K562 (cell line): ENCODE data around the gene TUT4. TPM values are rescaled to one million over a fixed set of nuclear protein-coding genes. Genes with fewer than 3 reads are reported as not detected.

ENCODE experiments used
- ATAC-seq: fragments of 200-7000 bp; cut with Tn5 transposase; 3 replicates; pipeline ENCODE4 v1.9.1; 2020; ENCODE audit warnings: moderate library complexity
- BruUV-seq: library from RNA; stranded (reverse); fragments of 400-500 nt; replicated peaks from 2 replicates; lab custom pipeline; 2021; lab: Mats Ljungman, UMichigan
- CTCF ChIA-PET: fragments of 300-600 bp; formaldehyde crosslinking; extraction: SDS; loops from one replicate; lab custom pipeline; 2021; ENCODE audit warnings: low intra/inter-chr PET ratio; lab: Yijun Ruan, JAX
- POLR2A ChIA-PET: fragments of 300-600, 350-650 bp; sonication (Branson Sonifier 250); formaldehyde crosslinking; extraction: SDS; loops from one replicate; lab custom pipeline; 2021; ENCODE audit warnings: antibody characterized with exemption, inconsistent platforms; lab: Yijun Ruan, JAX
- DNase-seq, 4 experiments: peaks; one replicate each; pipeline versions ENCODE4 v3.0.0 to v3.0.0-alpha.2; 2011 to 2018; ENCODE audit warnings: low spot score in 3 of 4, mixed read lengths in 3 of 4; ENCODE audit errors: extremely low read depth in 1 of 4
- FAIRE-seq: peaks from 2 replicates; lab custom pipeline; 2011; peaks lifted over from hg19 to GRCh38; lab: Jason Lieb, UNC
- H2AFZ ChIP-seq: 2 replicates; pipeline ENCODE4 v1.6.0; 2011; ENCODE audit warnings: low read depth, low read length, control low read depth, inconsistent platforms
- H3K27ac ChIP-seq: fragments of 200-600 bp; 3 replicates; pipeline ENCODE4 v1.8.0; 2011; ENCODE audit warnings: low read depth, mild to moderate bottlenecking, control low read depth, inconsistent platforms, low read length, moderate library complexity, mixed read lengths; ENCODE audit errors: extremely low read depth
- H3K27me3 ChIP-seq, 2 experiments: fragments of 300-600 bp in 1 of 2; 2 replicates in 1 of 2; 3 replicates in 1 of 2; pipeline versions ENCODE4 v1.6.0 to v1.8.0; 2011; ENCODE audit warnings: inconsistent platforms in 2 of 2, low read length in 2 of 2, mild to moderate bottlenecking in 1 of 2, mixed read lengths in 1 of 2, moderate library complexity in 1 of 2; ENCODE audit not compliant: control insufficient read depth in 2 of 2, insufficient read depth in 2 of 2
- H3K36me3 ChIP-seq: fragments of 300-600 bp; 3 replicates; pipeline ENCODE4 v1.8.0; 2011; ENCODE audit warnings: mild to moderate bottlenecking, low read length, inconsistent platforms; ENCODE audit not compliant: control insufficient read depth, insufficient read depth
- H3K4me1 ChIP-seq, 2 experiments: fragments of 200-600 bp in 1 of 2; replicated peaks in 1 of 2; 2 replicates in 1 of 2; 3 replicates in 1 of 2; pipeline versions ENCODE4 v1.5.1 to v1.8.0; 2011; ENCODE audit warnings: inconsistent platforms in 2 of 2, low read length in 2 of 2, mild to moderate bottlenecking in 1 of 2, mixed read lengths in 1 of 2, moderate library complexity in 1 of 2; ENCODE audit not compliant: control insufficient read depth in 2 of 2, insufficient read depth in 2 of 2
- H3K4me2 ChIP-seq: 2 replicates; pipeline ENCODE4 v1.6.1; 2011; ENCODE audit warnings: low read length, control low read depth, inconsistent platforms, mixed read lengths; ENCODE audit not compliant: insufficient read depth
- H3K4me3 ChIP-seq: fragments of 200-600 bp; sonication (generic), shearing (Covaris generic); 2 replicates; pipeline ENCODE4 v1.5.1; 2016; ENCODE audit warnings: control low read depth, inconsistent platforms
- H3K79me2 ChIP-seq: fragments of 200-600 bp; 3 replicates; pipeline ENCODE4 v1.8.0; 2011; ENCODE audit warnings: low read length, inconsistent platforms; ENCODE audit not compliant: control insufficient read depth, insufficient read depth
- H3K9ac ChIP-seq, 2 experiments: 2 replicates each; pipeline versions ENCODE4 v1.6.0 to v1.6.1; 2011; ENCODE audit warnings: low read depth in 2 of 2, low read length in 2 of 2, control low read depth in 1 of 2, inconsistent platforms in 1 of 2, mild to moderate bottlenecking in 1 of 2, mixed read lengths in 1 of 2; ENCODE audit not compliant: insufficient read depth in 1 of 2
- H3K9me1 ChIP-seq: one replicate; pipeline ENCODE4 v1.6.0; 2011; ENCODE audit warnings: inconsistent platforms, mild to moderate bottlenecking, low read length, moderate library complexity; ENCODE audit not compliant: control insufficient read depth, insufficient read depth
- H3K9me3 ChIP-seq: replicated peaks from 2 replicates; pipeline ENCODE4 v1.5.1; 2011; ENCODE audit warnings: low read depth, low read length, inconsistent platforms; ENCODE audit not compliant: control insufficient read depth, insufficient read depth
- H4K20me1 ChIP-seq: replicated peaks from 2 replicates; pipeline ENCODE4 v1.6.1; 2011; ENCODE audit warnings: low read length, inconsistent platforms, mixed read lengths; ENCODE audit not compliant: control insufficient read depth, insufficient read depth
- CBX1 ChIP-seq: sonication (generic); IDR thresholded peaks from 2 replicates; pipeline ENCODE4 v1.6.1; 2016; ENCODE audit warnings: antibody characterized with exemption, low read depth, mild to moderate bottlenecking
- CBX8 ChIP-seq: fragments of 200-600 bp; sonication (generic); IDR thresholded peaks from 2 replicates; pipeline ENCODE4 v1.6.1; 2012; ENCODE audit warnings: borderline replicate concordance, mixed run types, low read depth, mild to moderate bottlenecking, moderate library complexity, mixed read lengths, low read length, control low read depth, inconsistent platforms; ENCODE audit not compliant: poor library complexity, severe bottlenecking; ENCODE audit errors: extremely low read depth
- CREB1 ChIP-seq, 2 experiments: sonication (generic) in 1 of 2; formaldehyde crosslinking in 1 of 2; IDR thresholded peaks; 2 replicates each; pipeline versions ENCODE4 v1.6.1 to v1.8.0; 2012 to 2022; ENCODE audit warnings: inconsistent platforms in 1 of 2, mild to moderate bottlenecking in 1 of 2, missing genetic modification reagents in 1 of 2, moderate library complexity in 1 of 2
- ETV1 ChIP-seq: fragments of 450-650 bp; conservative IDR thresholded peaks from 2 replicates; pipeline ENCODE4 v1.6.1; 2016; ENCODE audit warnings: missing genetic modification characterization, control low read depth, low read depth, missing compliant biosample characterization
- HDAC1 ChIP-seq, 2 experiments: fragments of 450-650 bp; IDR thresholded peaks; 2 replicates each; pipeline ENCODE4 v1.6.1; 2016 to 2017; ENCODE audit warnings: inconsistent platforms in 1 of 2, mild to moderate bottlenecking in 1 of 2, moderate library complexity in 1 of 2
- KHSRP ChIP-seq: fragments of 450-650 bp; IDR thresholded peaks from 2 replicates; pipeline ENCODE4 v1.6.1; 2017
- MAFG ChIP-seq: fragments of 450-650 bp; conservative IDR thresholded peaks from 2 replicates; pipeline ENCODE4 v1.6.1; 2016; ENCODE audit warnings: missing genetic modification characterization, missing compliant biosample characterization
- MCM5 ChIP-seq: fragments of 450-650 bp; IDR thresholded peaks from 2 replicates; pipeline ENCODE4 v1.6.1; 2016; ENCODE audit warnings: low read depth
- RBM39 ChIP-seq: fragments of 200-400 bp; formaldehyde crosslinking; optimal IDR thresholded peaks from 2 replicates; pipeline ENCODE3; 2018; ENCODE audit warnings: low read depth, low read length
- SIX5 ChIP-seq, 2 experiments: IDR thresholded peaks; 2 replicates each; pipeline ENCODE4 v1.6.1; 2011; ENCODE audit warnings: low read length in 2 of 2, borderline replicate concordance in 1 of 2, low read depth in 1 of 2, mild to moderate bottlenecking in 1 of 2, moderate library complexity in 1 of 2; ENCODE audit not compliant: insufficient read depth in 1 of 2
- SUPT5H ChIP-seq: fragments of 450-650 bp; IDR thresholded peaks from 2 replicates; pipeline ENCODE4 v1.6.1; 2016
- TAF9B ChIP-seq: fragments of 450-650 bp; IDR thresholded peaks from 2 replicates; pipeline ENCODE4 v1.6.1; 2018; ENCODE audit warnings: mild to moderate bottlenecking; ENCODE audit not compliant: partially characterized antibody
- ZEB2 ChIP-seq: fragments of 450-650 bp; IDR thresholded peaks from 2 replicates; pipeline ENCODE4 v1.6.1; 2016
- ZNF584 ChIP-seq: fragments of 200-800 bp; sonication (Bioruptor generic); IDR thresholded peaks from 2 replicates; pipeline ENCODE4 v1.6.1; 2016; ENCODE audit warnings: low read depth, mild to moderate bottlenecking, missing genetic modification characterization, missing compliant biosample characterization
- ZSCAN29 ChIP-seq: fragments of 450-650 bp; IDR thresholded peaks from 2 replicates; pipeline ENCODE4 v1.6.1; 2017
- WGBS: fragments of 100-300 bp; shearing (Covaris generic); methylation state at CpG from one replicate; pipeline ENCODE4 v1.1.6; 2016; ENCODE audit warnings: low coverage, mixed read lengths; ENCODE audit not compliant: insufficient coverage; ENCODE audit errors: missing lambda C conversion rate; 5-methylcytosine and 5-hydroxymethylcytosine counted together
- in situ Hi-C: fragments of 300-500 bp; cut with MboI; formaldehyde crosslinking; loops from 4 replicates; pipeline ENCODE4 v1.15.0; 2018; ENCODE audit warnings: inconsistent platforms, mixed read lengths
- intact Hi-C: fragments of 100-400 bp; cut with micrococcal nuclease; formaldehyde crosslinking; loops from 2 replicates; pipeline ENCODE4 v1.14.2; 2022
- polyA plus RNA-seq, 8 experiments: library from polyadenylated mRNA; depleted of rRNA in 4 of 8; stranded (reverse) in 5 of 8; unstranded in 3 of 8; fragments of >200 nt; fragmentation: Nextera tagmentation in 2 of 8; fragmentation: Illumina TruSeq in 1 of 8; extraction: Ambion mirVana in 2 of 8; extraction: Trizol in 1 of 8; gene quantifications; 2 replicates each; pipeline versions ENCODE4 v1.2.1 to v1.2.3, GENCODE V29; 2011 to 2014; ENCODE audit warnings: inconsistent platforms in 1 of 8, missing spikeins in 1 of 8
- total RNA-seq, 7 experiments: library from RNA; depleted of rRNA in 6 of 7; stranded (reverse); fragments of >200 nt in 6 of 7; fragmentation: Illumina TruSeq in 2 of 7; extraction: Trizol in 2 of 7; gene quantifications; 2 replicates each; pipeline versions ENCODE4 v1.2.1 to v1.2.3, GENCODE V29; 2011 to 2021; ENCODE audit warnings: low replicate concordance in 1 of 7
- TF ChIP-seq, protein P1 (sequence below): fragments of 450-650 bp; IDR thresholded peaks from 2 replicates; pipeline ENCODE4 v1.6.1; 2016; ENCODE audit warnings: missing biosample characterization, missing genetic modification characterization
- TF ChIP-seq, protein P2 (sequence below): sonication (generic); formaldehyde crosslinking; IDR thresholded peaks from 2 replicates; pipeline ENCODE4 v1.8.0; 2023; ENCODE audit warnings: mild to moderate bottlenecking, missing genetic modification reagents
- TF ChIP-seq, protein P3 (sequence below): sonication (generic); formaldehyde crosslinking; IDR thresholded peaks from 2 replicates; pipeline ENCODE4 v1.8.0; 2022; ENCODE audit warnings: mild to moderate bottlenecking, missing genetic modification reagents

The TUT4 gene
- total and polyA plus RNA-seq, 9 of the 15 experiments (the other 6 are each of a cell fraction or from before 2014, with no cell fraction given), result 15.8 to 53.5 (median 36.7) TPM

DNA sequence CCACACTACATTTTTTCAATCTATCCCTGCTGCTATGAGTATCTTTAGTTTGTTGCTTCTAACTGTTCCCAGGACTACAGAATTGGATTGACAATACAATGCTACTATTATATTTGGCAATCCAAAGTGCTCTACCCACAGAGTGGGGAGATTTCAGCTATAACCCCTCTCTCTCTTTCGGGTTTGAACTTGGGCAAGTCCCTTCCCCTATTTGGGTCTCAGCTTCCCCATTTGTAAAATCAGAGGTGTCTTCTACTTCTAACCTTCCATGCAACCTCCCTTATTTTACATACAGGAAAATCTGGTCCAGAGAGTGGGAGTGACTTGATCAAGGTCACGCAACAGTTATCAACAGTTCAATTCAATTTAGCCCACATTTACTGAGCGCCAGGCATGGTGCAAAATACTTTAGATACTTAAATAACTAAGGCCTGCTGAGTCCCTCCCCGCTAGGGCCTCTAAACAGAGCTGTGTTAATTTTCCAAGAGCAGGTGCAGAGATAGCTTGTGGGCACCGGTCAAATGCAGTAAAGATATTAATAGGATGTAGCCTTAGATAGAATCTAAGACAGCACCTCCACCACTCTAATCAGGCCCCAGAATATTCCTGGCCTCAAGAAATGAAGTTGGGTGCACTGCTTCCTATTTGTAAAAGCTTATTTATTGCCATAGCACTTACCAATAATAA is 39.9 kb upstream of the TUT4 start:
- in situ Hi-C loops (no loop called here), intact Hi-C loops (no loop called here)
- ATAC-seq (no peak), DNase-seq (no peak), FAIRE-seq (no peak)
- no peak overlapping the region for H3K4me3 ChIP-seq
- H3K36me3 ChIP-seq, result no peaks in the 10 kb centered on the region
- ChIA-PET CTCF (no interaction called here), POLR2A (interaction anchor here (0.6 to 1.7 kb wide), 9 partner anchors 10 to 424 kb away, joined by 3 to 8 read pairs (median 4); partner anchors contain the start of gene TUT4)
- BruUV-seq, result no TSS peak
- 23% methylated on average over 5 of the region's 5 CpGs for WGBS
- no peaks in the 10 kb centered on the region for H3K27me3 ChIP-seq
- no peaks in the 10 kb centered on the region for H3K9me1 ChIP-seq
- no peaks in the 10 kb centered on the region; a peak in 1 of 5 replicates for H3K4me1 ChIP-seq
- H3K27ac ChIP-seq, result no peak overlapping the region
- H3K79me2 ChIP-seq, result no peaks in the 10 kb centered on the region
- no peak overlapping the region for H3K9ac ChIP-seq
- no peaks in the 10 kb centered on the region for H3K9me3 ChIP-seq
- no peak overlapping the region for H2AFZ ChIP-seq
- no peak overlapping the region for H3K4me2 ChIP-seq
- no peaks in the 10 kb centered on the region for H4K20me1 ChIP-seq
- TF ChIP-seq KHSRP, result no peak
- TF ChIP-seq, protein P1, sequence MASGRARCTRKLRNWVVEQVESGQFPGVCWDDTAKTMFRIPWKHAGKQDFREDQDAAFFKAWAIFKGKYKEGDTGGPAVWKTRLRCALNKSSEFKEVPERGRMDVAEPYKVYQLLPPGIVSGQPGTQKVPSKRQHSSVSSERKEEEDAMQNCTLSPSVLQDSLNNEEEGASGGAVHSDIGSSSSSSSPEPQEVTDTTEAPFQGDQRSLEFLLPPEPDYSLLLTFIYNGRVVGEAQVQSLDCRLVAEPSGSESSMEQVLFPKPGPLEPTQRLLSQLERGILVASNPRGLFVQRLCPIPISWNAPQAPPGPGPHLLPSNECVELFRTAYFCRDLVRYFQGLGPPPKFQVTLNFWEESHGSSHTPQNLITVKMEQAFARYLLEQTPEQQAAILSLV, result no peak
- no peak for TF ChIP-seq ZNF584 (CRISPR knock-in tag)
- no peak for TF ChIP-seq CBX8
- no peak for TF ChIP-seq TAF9B
- no peak for TF ChIP-seq SUPT5H
- no peak for TF ChIP-seq ETV1 (tag)
- no peak for TF ChIP-seq ZSCAN29
- TF ChIP-seq CBX1, result no peak
- TF ChIP-seq MCM5, result no peak
- TF ChIP-seq, protein P2, sequence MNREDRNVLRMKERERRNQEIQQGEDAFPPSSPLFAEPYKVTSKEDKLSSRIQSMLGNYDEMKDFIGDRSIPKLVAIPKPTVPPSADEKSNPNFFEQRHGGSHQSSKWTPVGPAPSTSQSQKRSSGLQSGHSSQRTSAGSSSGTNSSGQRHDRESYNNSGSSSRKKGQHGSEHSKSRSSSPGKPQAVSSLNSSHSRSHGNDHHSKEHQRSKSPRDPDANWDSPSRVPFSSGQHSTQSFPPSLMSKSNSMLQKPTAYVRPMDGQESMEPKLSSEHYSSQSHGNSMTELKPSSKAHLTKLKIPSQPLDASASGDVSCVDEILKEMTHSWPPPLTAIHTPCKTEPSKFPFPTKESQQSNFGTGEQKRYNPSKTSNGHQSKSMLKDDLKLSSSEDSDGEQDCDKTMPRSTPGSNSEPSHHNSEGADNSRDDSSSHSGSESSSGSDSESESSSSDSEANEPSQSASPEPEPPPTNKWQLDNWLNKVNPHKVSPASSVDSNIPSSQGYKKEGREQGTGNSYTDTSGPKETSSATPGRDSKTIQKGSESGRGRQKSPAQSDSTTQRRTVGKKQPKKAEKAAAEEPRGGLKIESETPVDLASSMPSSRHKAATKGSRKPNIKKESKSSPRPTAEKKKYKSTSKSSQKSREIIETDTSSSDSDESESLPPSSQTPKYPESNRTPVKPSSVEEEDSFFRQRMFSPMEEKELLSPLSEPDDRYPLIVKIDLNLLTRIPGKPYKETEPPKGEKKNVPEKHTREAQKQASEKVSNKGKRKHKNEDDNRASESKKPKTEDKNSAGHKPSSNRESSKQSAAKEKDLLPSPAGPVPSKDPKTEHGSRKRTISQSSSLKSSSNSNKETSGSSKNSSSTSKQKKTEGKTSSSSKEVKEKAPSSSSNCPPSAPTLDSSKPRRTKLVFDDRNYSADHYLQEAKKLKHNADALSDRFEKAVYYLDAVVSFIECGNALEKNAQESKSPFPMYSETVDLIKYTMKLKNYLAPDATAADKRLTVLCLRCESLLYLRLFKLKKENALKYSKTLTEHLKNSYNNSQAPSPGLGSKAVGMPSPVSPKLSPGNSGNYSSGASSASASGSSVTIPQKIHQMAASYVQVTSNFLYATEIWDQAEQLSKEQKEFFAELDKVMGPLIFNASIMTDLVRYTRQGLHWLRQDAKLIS (CRISPR knock-in tag), result no peak
- TF ChIP-seq HDAC1 (IDR thresholded peaks at IDR 0.05), result no peak
- TF ChIP-seq, protein P3, sequence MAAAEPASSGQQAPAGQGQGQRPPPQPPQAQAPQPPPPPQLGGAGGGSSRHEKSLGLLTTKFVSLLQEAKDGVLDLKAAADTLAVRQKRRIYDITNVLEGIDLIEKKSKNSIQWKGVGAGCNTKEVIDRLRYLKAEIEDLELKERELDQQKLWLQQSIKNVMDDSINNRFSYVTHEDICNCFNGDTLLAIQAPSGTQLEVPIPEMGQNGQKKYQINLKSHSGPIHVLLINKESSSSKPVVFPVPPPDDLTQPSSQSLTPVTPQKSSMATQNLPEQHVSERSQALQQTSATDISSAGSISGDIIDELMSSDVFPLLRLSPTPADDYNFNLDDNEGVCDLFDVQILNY (CRISPR knock-in tag), result no peak
- TF ChIP-seq CREB1 (IDR thresholded peaks at IDR 0.05), result no peak
- no peak for TF ChIP-seq CREB1 (CRISPR knock-in tag; IDR thresholded peaks at IDR 0.05)
- no peak for TF ChIP-seq RBM39
- TF ChIP-seq SIX5 (IDR thresholded peaks at IDR 0.05; ENCODE audit: borderline replicate concordance in 1 of 2, insufficient read depth in 1 of 2, low read depth in 1 of 2, low read length in 2 of 2), result no peak
- no peak for TF ChIP-seq ZEB2
- no peak for TF ChIP-seq MAFG (tag)
